ENCODE results near the gene CAMK4. TPM values are rescaled to one million over a fixed set of nuclear protein-coding genes. Genes with fewer than 3 reads are reported as not detected.

CAMK4 gene
- total and polyA plus RNA-seq, 2 of the 8 experiments (the other 6 are each of a cell fraction or from before 2014, with no cell fraction given), result 1.8 to 8.3 TPM

DNA sequence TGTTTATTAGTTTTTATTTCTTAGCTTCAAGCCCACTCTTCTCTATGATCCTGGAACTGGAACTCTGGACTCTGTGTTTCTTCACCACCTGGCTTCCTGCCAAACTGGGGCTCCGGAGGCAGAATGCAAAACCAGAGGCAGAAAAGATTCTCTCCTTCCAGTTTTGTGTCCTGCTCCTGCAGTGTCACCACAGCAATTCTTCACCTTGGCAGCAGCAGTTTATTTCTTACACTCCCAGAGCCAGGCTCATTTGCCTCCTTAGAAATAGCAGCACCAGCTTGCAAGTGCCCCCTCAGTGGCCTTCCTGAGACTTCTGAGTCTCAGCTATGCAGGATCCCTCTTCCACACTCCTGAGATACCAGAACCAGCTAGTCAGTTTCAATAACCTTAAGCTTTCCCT, 26.7 kb upstream of the CAMK4 start:
- no peaks in the 10 kb centered on the region for H3K27me3 ChIP-seq (replicated peaks in 1 of 4; ENCODE audit: control insufficient read depth in 3 of 4, extremely low read depth in 1 of 4, insufficient read depth in 3 of 4, low read length in 3 of 4)
- no peak overlapping the region for H2BK20ac ChIP-seq (ENCODE audit: low read length)
- H3K4ac ChIP-seq (replicated peaks; ENCODE audit: insufficient read length, low read depth, low read length), result no peak overlapping the region
- POLR2A ChIA-PET (ENCODE audit: partially characterized antibody), result no interaction called here
- FAIRE-seq (no peak), DNase-seq (ENCODE audit: low read depth in 1 of 2, low spot score in 2 of 2) (no peak)
- H3K79me2 ChIP-seq (ENCODE audit: control insufficient read depth in 1 of 2, insufficient read depth in 2 of 2, low read length in 2 of 2), result no peaks in the 10 kb centered on the region
- no peaks in the 10 kb centered on the region for H3K4me1 ChIP-seq (replicated peaks in 1 of 4; ENCODE audit: control insufficient read depth in 3 of 4, insufficient read depth in 4 of 4, low read length in 3 of 4)
- H3K14ac ChIP-seq (ENCODE audit: insufficient read length), result no peak overlapping the region
- H2BK120ac ChIP-seq (replicated peaks; ENCODE audit: low read depth, low read length), result no peak overlapping the region
- no peak overlapping the region for H4K8ac ChIP-seq (ENCODE audit: extremely low read depth, insufficient read depth, low read length)
- no peak overlapping the region for H3K27ac ChIP-seq (ENCODE audit: low read depth, low read length)
- H3K23ac ChIP-seq (ENCODE audit: insufficient read length), result no peak overlapping the region
- TF ChIP-seq TBP (IDR thresholded peaks at IDR 0.05; ENCODE audit: low read depth, low read length) (peak; percentile 27; the same call in 1 of the 2 replicates), BACH1 (IDR thresholded peaks at IDR 0.05; ENCODE audit: low read length) (no peak)
- no peak overlapping the region for H3K56ac ChIP-seq (replicated peaks; ENCODE audit: insufficient read length, low read depth, low read length)
- H3K79me1 ChIP-seq (ENCODE audit: low read depth, low read length), result no peaks in the 10 kb centered on the region
- H2AK5ac ChIP-seq (ENCODE audit: low read depth, low read length), result no peak overlapping the region
- no peak overlapping the region for H3K4me3 ChIP-seq (ENCODE audit: extremely low read depth in 1 of 4, insufficient read depth in 2 of 4, low read depth in 3 of 4, low read length in 4 of 4)
- H2BK5ac ChIP-seq (ENCODE audit: low read depth, low read length), result no peak overlapping the region
- H3K18ac ChIP-seq (ENCODE audit: extremely low read depth, low read length), result no peak overlapping the region
- no peak overlapping the region for H3K9ac ChIP-seq (replicated peaks in 1 of 4; ENCODE audit: extremely low read depth in 1 of 4, low read depth in 3 of 4, low read length in 3 of 4)
- H4K91ac ChIP-seq (replicated peaks; ENCODE audit: insufficient read length, low read length), result no peak overlapping the region
- H3K9me3 ChIP-seq (ENCODE audit: insufficient read depth in 2 of 2, low read depth in 1 of 2, low read length in 1 of 2), result no peaks in the 10 kb centered on the region
- CTCF ChIA-PET (ENCODE audit: partially characterized antibody), result interaction anchor here (1.1 to 1.4 kb wide), 4 partner anchors 18 to 82 kb away, joined by 3 to 6 read pairs (median 4); no protein-coding TSS in a partner anchor
- no peak overlapping the region for H2BK15ac ChIP-seq (ENCODE audit: low read length)
- no peak overlapping the region for H2BK12ac ChIP-seq (ENCODE audit: low read depth, low read length)
- H4K5ac ChIP-seq (ENCODE audit: insufficient read length, low read depth, low read length), result no peak overlapping the region
- no peaks in the 10 kb centered on the region for H3K23me2 ChIP-seq (ENCODE audit: low read depth, low read length)
- H2AFZ ChIP-seq (ENCODE audit: low read length), result peak overlapping the region; percentile 58; the same call in 1 of the 2 replicates
- H4K20me1 ChIP-seq (replicated peaks in 1 of 2; ENCODE audit: control insufficient read depth in 1 of 2, insufficient read depth in 2 of 2, low read length in 2 of 2), result no peaks in the 10 kb centered on the region
- no peaks in the 10 kb centered on the region for H3K36me3 ChIP-seq (ENCODE audit: control insufficient read depth in 2 of 4, insufficient read depth in 4 of 4, low read length in 3 of 4)
- H3K4me2 ChIP-seq (ENCODE audit: insufficient read depth in 1 of 2, low read depth in 2 of 2, low read length in 2 of 2), result no peak overlapping the region
- 93% methylated on average over 1 of the region's 1 CpG; no CpG with 5 or more reads in 1 of the 2 experiments for WGBS, 2 experiments (ENCODE audit: extremely low coverage in 1 of 2, insufficient coverage in 1 of 2, insufficient read length in 1 of 2, insufficient replicate concordance in 2 of 2, low coverage in 1 of 2, low lambda C conversion rate in 2 of 2, missing lambda C conversion rate in 1 of 2)

Measured in H1 (cell line).